Measurements from ENCODE around the gene SNRNP48.

Gene SNRNP48

DNA sequence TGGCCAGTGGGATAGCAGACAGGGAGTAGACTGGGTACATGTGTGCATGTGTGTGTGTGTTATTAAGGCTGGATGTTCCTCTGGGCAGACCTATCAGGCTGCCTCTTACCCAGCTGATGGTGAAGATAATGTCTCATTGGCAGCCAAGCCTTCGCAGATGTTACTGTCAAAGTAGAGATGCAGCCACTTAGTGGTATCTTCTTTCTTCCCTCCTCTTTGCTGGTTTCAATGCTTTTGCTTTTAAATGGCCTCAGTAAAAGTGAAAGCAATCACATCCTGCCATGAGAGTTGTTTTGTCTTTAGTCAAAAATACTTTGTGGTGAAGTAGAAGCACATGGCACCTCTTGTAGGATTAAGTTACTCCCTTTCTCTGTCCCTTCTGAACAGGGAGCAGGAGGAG, 57.5 kb downstream of the SNRNP48 start:
- no peak for DNase-seq

DNA sequence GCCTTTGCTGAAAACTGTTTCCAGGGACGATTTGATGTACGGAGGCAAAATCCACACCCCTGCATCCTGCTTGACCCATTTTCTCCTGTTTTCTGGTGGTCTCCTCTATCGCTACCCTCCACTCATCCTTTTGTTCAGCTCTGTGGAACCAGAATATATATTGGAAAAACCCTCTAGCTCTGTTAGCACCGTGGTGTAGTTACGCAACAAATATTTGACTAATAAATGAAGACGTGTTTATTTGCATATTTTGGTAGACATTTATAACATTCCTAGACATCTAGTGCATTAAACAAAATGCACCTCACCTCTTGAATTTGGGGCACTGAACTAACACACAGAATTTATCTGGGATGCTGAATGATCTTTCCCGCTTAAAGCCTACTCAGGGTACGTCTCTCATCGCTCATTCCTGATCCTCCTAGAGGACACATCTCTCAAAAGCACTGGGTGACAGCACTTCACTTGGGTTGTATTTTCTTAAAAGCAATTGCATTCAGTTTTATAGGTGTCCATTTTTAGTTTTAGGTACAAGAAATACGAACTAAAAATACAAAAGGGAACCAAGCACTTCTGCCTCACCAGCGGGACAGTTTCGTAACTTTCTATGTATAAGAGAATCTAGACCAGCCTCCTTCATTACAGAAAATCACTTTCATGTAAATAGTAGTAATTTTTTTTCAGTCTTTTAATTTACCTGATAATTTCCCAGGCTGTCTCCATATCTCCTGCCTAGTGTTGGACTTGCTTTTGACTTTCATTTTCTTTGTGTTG, 59.2 kb downstream of the SNRNP48 start:
- DNase-seq, result no peak

DNA sequence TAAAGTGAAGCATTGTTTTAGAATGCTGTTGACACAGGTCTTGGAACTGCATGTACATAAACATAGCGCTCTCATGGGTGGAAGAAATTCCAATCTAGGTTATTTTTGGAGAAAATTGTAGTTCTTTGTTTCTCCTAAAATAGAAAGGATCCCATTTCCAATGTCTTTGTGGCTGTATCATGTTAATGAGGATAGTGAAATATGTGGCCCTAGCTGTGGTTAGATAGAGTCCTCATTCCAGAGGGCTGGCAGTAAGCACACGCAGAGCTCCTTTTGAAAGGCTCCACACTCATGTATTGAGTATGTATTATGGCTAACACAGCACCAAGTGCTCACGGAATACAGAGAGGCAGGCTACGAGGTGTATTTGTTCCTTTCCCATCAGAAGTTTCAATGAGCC, 60.9 kb downstream of the SNRNP48 start:
- no peak for DNase-seq

DNA sequence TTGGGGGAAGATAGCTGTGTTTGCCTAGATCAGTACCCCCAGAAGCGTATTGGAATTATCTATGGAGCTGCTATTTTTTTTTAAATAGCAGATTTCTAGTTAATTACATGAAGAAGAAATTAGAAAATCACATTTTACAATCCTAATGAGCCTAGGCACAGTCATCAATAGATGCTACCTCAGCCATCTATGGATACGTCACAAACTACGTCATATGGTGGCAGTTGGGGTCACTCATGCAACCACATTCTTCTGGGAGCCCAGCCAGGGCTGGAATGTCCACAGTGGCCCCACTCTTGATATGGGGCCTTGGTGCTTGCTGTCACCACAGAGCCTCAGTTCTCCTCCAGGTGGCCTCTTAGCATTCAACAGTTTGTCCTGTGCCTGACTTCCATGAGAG, 63.0 kb downstream of the SNRNP48 start:
- DNase-seq, result no peak

DNA sequence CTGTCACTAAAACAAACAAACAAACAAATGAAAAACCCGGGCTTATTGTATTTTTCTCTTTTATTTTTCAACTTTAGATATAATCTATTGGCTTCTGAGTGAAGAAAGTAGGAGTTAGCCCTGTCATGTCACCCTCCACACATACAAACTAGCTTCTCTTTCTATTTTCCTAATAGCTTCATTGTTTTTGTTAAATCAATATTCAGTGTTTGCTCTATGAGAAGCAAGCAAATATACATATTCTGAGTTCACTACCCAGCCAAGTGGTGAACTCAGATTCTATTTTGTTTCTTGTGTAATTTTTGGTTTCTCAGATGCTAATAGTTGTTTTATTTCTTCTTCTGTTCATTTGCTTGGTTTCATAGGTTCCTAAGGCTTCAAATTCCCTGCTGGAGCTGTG, 66.4 kb downstream of the SNRNP48 start:
- DNase-seq, result no peak

DNA sequence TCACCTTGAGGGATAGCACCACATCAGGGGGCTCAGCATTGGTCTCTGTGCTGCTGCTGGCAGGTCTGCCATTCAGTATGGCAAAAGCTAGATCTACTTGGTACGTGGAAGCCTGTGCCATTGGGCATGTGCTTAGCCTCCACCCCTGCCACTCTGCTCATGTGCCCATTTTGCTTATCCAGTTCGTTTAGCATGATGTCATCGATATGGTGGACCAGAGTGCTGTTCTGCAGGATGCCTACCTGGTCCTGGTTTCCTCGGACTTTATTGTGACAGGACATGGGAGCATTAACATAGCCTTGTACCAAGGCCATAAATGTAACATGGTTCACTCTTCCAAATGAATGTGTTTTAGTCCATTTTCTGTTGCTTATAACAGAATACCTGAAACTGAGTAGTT, 68.5 kb downstream of the SNRNP48 start:
- no peak for DNase-seq

DNA sequence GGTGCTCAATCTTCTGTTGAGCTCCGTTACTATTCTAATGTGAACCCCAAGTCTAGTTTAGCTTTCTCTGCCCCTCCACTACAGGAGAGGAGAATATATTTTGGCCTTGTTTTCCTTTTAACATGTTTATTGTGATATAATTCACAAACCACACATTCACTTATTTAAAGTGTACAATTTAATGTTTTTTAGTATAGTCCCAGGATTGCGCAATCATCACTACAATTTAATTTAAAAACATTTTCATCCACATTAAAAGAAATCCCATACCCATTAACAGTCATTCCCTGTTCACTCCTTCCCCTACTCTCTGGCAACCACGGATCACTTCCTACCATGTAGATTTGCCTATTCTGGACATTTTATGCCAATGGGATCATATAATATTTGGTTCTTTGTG, 71.4 kb downstream of the SNRNP48 start:
- no peak for DNase-seq
